WI38 (cell line): Measurements from ENCODE around the gene CCDC106.

Experiments
- H3K4me3 ChIP-seq: 2 replicates; pipeline ENCODE4 v1.5.1; 2011; ENCODE audit warnings: low read depth, mild to moderate bottlenecking, control low read depth, low read length
- CTCF ChIP-seq: IDR thresholded peaks from 2 replicates; pipeline ENCODE4 v1.5.1; 2012; ENCODE audit warnings: low read depth, mild to moderate bottlenecking, control low read depth, low read length

The CCDC106 gene

GRCh38 chr19:55646889-55647731 lies 902 bp upstream of the CCDC106 start:
- TF ChIP-seq CTCF, result no peak
- peak overlapping the region; percentile 73 for H3K4me3 ChIP-seq

GRCh38 chr19:55648585-55649267 lies 714 bp downstream of the CCDC106 start:
- peak overlapping the region; percentile 73 for H3K4me3 ChIP-seq
- no peak for TF ChIP-seq CTCF

- no peak for TF ChIP-seq CTCF
- H3K4me3 ChIP-seq, result no peak overlapping the region
Observed at GRCh38 chr19:55649268-55650125, 1.5 kb downstream of the CCDC106 start.

- no peak overlapping the region for H3K4me3 ChIP-seq
- TF ChIP-seq CTCF, result no peak
Observed at GRCh38 chr19:55650126-55650557, 2.1 kb downstream of the CCDC106 start.

GRCh38 chr19:55650602-55651230 lies 2.7 kb downstream of the CCDC106 start:
- no peak overlapping the region for H3K4me3 ChIP-seq
- no peak for TF ChIP-seq CTCF

- no peak overlapping the region for H3K4me3 ChIP-seq
- TF ChIP-seq CTCF, result no peak
Observed at GRCh38 chr19:55651236-55651635, 3.2 kb downstream of the CCDC106 start.
